ENCODE data around the gene ATP11A.

DNA sequence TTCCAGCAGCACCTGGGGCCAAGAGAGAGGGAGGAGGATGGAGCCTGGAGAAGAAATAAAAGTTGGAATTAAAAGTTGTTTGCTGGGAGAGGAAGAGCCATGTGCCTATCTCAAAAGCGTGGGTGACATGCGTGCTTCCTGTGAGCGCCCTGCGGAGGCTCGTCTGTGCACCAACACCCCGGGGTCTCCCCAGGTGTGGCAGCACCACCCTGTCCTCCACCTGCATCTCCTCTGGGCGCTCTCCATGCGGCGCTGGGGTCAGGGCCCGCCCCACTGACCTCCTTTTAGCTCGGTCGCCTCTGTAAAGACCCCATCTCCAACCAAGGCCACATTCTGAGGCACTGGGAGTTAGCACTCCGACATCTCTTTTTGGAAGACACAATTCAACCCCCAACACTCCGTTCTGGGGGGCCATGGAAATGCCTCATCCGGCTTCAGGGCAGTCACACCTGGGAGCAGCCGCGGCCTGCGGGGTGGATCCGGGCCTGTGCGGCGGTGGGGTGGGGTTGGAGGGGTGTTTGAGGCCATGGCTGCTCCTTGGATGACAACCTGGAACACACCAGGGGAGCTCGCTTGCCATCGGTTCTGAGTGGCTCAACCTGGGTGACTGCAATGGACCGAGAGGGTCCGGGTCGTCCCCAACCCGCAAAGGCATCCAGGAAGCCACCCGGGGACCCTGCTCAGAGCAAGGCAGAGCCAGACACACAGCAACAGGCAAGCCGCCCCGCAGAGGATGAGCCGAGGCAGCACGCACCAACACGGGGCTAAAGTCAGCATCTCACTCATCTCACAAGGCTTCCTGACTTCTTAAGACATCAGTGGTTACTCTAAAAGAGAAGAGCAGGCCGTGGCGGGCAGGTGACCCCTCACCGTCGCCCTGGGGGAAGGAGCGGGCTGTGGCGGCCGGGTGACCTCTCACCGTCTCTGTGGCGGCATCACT is 199.8 kb downstream of the ATP11A start:
- TF ChIP-seq, protein P1, sequence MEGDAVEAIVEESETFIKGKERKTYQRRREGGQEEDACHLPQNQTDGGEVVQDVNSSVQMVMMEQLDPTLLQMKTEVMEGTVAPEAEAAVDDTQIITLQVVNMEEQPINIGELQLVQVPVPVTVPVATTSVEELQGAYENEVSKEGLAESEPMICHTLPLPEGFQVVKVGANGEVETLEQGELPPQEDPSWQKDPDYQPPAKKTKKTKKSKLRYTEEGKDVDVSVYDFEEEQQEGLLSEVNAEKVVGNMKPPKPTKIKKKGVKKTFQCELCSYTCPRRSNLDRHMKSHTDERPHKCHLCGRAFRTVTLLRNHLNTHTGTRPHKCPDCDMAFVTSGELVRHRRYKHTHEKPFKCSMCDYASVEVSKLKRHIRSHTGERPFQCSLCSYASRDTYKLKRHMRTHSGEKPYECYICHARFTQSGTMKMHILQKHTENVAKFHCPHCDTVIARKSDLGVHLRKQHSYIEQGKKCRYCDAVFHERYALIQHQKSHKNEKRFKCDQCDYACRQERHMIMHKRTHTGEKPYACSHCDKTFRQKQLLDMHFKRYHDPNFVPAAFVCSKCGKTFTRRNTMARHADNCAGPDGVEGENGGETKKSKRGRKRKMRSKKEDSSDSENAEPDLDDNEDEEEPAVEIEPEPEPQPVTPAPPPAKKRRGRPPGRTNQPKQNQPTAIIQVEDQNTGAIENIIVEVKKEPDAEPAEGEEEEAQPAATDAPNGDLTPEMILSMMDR (tag by site-specific recombination; IDR thresholded peaks at IDR 0.05), result no peak
- TF ChIP-seq, protein P2, sequence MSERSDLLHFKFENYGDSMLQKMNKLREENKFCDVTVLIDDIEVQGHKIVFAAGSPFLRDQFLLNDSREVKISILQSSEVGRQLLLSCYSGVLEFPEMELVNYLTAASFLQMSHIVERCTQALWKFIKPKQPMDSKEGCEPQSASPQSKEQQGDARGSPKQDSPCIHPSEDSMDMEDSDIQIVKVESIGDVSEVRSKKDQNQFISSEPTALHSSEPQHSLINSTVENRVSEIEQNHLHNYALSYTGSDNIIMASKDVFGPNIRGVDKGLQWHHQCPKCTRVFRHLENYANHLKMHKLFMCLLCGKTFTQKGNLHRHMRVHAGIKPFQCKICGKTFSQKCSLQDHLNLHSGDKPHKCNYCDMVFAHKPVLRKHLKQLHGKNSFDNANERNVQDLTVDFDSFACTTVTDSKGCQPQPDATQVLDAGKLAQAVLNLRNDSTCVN (tag by site-specific recombination; optimal IDR thresholded peaks at IDR 0.05), result no peak
- TF ChIP-seq ZNF274 (IDR thresholded peaks at IDR 0.05; ENCODE audit: low read length) (no peak), ZNF274 (tag by site-specific recombination; IDR thresholded peaks at IDR 0.05; ENCODE audit: borderline replicate concordance) (no peak), ZNF214 (tag by site-specific recombination; IDR thresholded peaks at IDR 0.05; ENCODE audit: borderline replicate concordance) (no peak)
- TF ChIP-seq, protein P3, sequence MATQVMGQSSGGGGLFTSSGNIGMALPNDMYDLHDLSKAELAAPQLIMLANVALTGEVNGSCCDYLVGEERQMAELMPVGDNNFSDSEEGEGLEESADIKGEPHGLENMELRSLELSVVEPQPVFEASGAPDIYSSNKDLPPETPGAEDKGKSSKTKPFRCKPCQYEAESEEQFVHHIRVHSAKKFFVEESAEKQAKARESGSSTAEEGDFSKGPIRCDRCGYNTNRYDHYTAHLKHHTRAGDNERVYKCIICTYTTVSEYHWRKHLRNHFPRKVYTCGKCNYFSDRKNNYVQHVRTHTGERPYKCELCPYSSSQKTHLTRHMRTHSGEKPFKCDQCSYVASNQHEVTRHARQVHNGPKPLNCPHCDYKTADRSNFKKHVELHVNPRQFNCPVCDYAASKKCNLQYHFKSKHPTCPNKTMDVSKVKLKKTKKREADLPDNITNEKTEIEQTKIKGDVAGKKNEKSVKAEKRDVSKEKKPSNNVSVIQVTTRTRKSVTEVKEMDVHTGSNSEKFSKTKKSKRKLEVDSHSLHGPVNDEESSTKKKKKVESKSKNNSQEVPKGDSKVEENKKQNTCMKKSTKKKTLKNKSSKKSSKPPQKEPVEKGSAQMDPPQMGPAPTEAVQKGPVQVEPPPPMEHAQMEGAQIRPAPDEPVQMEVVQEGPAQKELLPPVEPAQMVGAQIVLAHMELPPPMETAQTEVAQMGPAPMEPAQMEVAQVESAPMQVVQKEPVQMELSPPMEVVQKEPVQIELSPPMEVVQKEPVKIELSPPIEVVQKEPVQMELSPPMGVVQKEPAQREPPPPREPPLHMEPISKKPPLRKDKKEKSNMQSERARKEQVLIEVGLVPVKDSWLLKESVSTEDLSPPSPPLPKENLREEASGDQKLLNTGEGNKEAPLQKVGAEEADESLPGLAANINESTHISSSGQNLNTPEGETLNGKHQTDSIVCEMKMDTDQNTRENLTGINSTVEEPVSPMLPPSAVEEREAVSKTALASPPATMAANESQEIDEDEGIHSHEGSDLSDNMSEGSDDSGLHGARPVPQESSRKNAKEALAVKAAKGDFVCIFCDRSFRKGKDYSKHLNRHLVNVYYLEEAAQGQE (tag by site-specific recombination; IDR thresholded peaks at IDR 0.05), result no peak
- TF ChIP-seq, protein P4, sequence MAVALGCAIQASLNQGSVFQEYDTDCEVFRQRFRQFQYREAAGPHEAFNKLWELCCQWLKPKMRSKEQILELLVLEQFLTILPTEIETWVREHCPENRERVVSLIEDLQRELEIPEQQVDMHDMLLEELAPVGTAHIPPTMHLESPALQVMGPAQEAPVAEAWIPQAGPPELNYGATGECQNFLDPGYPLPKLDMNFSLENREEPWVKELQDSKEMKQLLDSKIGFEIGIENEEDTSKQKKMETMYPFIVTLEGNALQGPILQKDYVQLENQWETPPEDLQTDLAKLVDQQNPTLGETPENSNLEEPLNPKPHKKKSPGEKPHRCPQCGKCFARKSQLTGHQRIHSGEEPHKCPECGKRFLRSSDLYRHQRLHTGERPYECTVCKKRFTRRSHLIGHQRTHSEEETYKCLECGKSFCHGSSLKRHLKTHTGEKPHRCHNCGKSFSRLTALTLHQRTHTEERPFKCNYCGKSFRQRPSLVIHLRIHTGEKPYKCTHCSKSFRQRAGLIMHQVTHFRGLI (tag by site-specific recombination; IDR thresholded peaks at IDR 0.05), result no peak

Measured in HEK293 (cell line).